GM12801 (cell line): ENCODE measurements around the gene MAP3K14.

Experiments used
- CTCF ChIP-seq: IDR thresholded peaks from one replicate; pipeline ENCODE4 v1.5.1; 2011; ENCODE audit warnings: control low read depth; ENCODE audit not compliant: insufficient read length; ENCODE audit errors: extremely low read depth

MAP3K14 gene

GRCh38 chr17:45284176-45285140 is 32.4 kb downstream of the MAP3K14 start:
- TF ChIP-seq CTCF, result no peak

DNA sequence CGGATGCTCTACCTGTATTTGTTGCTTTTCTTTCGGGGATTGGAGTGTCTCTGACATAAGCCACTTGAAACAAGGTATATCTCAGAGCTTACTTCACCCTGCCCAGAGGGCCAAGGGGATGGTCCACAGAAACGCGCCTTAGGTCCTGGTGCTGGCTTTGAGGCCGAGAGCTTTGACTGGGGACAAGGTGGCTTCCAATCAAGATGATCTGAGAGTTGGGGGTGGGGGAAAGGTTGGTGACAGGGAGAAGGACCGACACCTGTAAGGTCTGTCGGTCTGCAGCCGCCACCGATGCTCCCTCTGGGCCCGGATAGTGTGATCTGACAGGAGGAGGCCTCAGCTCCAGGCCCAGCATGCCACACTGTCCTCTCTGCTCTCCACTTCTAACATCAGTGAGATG is 33.1 kb downstream of the MAP3K14 start:
- TF ChIP-seq CTCF, result no peak

GRCh38 chr17:45282683-45283644 is 33.9 kb downstream of the MAP3K14 start:
- no peak for TF ChIP-seq CTCF

DNA sequence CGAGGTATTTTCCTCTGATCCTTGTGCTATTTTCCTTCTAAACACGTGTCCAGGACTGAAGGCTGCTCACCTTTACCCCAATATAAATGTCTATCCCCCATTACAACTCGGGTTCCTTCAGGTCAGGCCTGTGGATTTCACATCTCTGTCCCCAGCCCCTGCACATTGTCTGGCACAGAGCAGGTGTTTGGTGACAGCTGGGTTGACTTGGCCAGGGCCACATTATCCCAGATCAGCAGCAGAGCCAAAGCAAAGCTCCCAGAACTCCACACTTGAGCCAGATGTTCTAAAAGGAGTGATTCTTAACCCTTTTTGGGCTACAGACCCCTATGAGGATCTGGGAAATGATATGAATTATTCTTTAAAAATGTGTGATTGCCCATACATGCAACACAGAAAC is 36.9 kb downstream of the MAP3K14 start:
- no peak for TF ChIP-seq CTCF

- TF ChIP-seq CTCF, result no peak
Measured at GRCh38 chr17:45277992-45278391, 38.8 kb downstream of the MAP3K14 start.

- no peak for TF ChIP-seq CTCF
Measured at GRCh38 chr17:45277216-45277849, 39.5 kb downstream of the MAP3K14 start.

GRCh38 chr17:45276031-45276430 is 40.8 kb downstream of the MAP3K14 start:
- TF ChIP-seq CTCF, result no peak
